Thyroid gland (tissue), 4 donors: ENCODE measurements around the gene PSMG3.

Source experiments
- POLR2A ChIP-seq, 2 donors: fragments of 450-650 bp; IDR thresholded peaks; one replicate each; pipeline ENCODE4 v1.6.1; 2017; ENCODE audit warnings: antibody characterized with exemption in 2 of 2, mild to moderate bottlenecking in 2 of 2, moderate library complexity in 1 of 2
- TF ChIP-seq, protein P1 (sequence below), 6 experiments: fragments of 200-600 bp in 3 of 6; fragments of 450-650 bp in 3 of 6; sonication (generic) in 3 of 6; IDR thresholded peaks; one replicate each; pipeline ENCODE4 v1.5.1; 2016 to 2019; ENCODE audit warnings: antibody characterized with exemption in 6 of 6, mild to moderate bottlenecking in 2 of 6, inconsistent platforms in 1 of 6, moderate library complexity in 1 of 6

DNA sequence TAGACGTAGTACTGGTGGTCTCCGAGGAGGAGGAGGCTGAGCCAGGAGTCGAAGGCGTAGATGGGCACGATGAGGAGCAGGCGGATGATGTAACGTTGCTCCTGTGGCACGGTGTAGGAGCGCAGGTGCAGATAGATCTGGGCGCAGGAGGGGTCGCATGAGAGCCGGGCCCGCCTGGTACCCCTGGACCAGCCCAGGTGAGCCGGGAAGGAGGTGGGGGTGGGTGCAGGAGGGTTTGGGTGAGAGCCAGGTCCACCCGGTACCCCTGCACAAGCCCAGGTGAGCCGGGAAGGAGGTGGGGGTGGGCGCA, 19.0 kb downstream of the PSMG3 start:
- TF ChIP-seq, protein P1, sequence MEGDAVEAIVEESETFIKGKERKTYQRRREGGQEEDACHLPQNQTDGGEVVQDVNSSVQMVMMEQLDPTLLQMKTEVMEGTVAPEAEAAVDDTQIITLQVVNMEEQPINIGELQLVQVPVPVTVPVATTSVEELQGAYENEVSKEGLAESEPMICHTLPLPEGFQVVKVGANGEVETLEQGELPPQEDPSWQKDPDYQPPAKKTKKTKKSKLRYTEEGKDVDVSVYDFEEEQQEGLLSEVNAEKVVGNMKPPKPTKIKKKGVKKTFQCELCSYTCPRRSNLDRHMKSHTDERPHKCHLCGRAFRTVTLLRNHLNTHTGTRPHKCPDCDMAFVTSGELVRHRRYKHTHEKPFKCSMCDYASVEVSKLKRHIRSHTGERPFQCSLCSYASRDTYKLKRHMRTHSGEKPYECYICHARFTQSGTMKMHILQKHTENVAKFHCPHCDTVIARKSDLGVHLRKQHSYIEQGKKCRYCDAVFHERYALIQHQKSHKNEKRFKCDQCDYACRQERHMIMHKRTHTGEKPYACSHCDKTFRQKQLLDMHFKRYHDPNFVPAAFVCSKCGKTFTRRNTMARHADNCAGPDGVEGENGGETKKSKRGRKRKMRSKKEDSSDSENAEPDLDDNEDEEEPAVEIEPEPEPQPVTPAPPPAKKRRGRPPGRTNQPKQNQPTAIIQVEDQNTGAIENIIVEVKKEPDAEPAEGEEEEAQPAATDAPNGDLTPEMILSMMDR (IDR thresholded peaks at IDR 0.05), result no peak
- TF ChIP-seq POLR2A (IDR thresholded peaks at IDR 0.05), result no peak
